ENCODE results near the gene MARK2. TPM values are rescaled to one million over a fixed set of nuclear protein-coding genes. Genes with fewer than 3 reads are reported as not detected.

Gene MARK2
- total RNA-seq, 1 experiment from 2014 or later: 5.6 TPM

DNA sequence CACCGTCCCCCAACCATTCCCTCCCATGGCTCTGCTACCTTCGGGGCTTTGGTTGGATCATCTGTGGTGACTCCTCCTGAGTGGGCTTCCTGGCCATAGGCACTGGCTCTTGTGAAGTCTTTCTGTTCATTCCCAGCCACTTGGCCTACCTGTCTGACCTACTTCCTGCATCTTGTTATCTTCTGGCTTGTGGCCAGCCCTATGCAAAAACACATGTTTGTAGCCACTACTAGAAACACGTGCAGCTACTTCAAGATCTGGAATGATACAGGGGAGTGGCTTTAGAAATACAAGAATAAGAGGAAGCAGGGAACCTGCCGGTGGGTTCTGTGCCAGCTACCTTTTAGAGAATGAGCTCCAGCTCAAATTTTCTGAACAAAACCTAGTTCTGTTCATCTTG, 57.2 kb downstream of the MARK2 start:
- DNase-seq (ENCODE audit: low read depth): no peak
- in situ Hi-C loops (cut with HindIII; ENCODE audit: low pct_unique_long_range_greater_than_20kb, low sequenced_read_pairs): no loop called here

DNA sequence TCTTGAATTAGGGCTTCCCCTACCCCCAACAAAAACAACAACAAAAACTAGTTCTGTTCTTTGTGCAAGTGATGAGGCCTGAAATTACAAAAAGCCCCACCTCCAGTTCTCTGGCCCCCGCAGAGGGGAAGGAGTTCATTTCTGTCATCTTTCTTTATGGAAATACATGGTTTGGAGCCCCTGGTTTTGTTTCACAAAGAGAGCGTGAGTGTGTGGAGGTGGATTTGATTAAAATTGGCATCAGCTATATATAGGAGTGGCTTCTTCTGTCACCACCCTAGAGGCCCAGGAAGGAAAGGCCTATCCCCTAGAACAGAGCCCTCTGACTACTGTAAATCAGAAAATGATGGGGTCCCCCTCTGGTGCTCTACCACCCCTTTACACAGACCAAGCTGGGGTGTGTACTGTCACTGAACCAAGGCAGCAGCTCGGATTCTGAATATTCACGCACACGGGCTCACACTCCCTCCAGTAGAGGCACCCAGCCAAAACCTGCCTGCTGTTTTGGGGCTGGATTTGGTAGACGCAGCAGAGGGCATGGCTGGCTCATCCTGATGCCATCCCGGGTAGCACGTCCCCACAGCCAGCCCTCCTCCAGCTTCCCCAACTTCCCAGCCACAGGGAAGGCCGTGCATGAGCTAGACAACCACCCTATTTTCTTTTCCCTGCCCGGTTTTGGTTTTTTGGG, 58.7 kb downstream of the MARK2 start:
- in situ Hi-C loops (cut with HindIII; ENCODE audit: low pct_unique_long_range_greater_than_20kb, low sequenced_read_pairs): no loop called here
- no peak for DNase-seq (ENCODE audit: low read depth)

DNA sequence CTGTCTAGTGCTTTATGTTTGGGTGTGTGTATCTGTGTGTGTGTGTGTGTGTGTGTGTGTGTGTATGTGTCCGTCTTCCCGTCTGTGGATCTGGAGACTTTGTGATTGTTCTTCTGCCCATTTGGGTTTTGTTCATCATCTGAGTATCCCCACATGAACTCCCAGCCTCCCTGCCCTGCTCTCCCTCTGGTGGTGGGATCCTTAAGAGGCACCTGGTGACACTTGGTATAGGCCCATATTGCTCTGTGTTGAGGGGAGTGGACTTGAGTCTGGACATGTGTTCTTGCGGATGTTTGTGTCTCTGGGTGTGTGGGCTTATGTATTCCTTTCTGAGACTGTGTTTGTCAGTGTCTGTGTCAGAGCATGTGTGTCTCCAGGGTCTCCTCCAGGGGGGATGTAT, 62.8 kb downstream of the MARK2 start:
- DNase-seq (ENCODE audit: low read depth): no peak
- in situ Hi-C loops (cut with HindIII; ENCODE audit: low pct_unique_long_range_greater_than_20kb, low sequenced_read_pairs): no loop called here

DNA sequence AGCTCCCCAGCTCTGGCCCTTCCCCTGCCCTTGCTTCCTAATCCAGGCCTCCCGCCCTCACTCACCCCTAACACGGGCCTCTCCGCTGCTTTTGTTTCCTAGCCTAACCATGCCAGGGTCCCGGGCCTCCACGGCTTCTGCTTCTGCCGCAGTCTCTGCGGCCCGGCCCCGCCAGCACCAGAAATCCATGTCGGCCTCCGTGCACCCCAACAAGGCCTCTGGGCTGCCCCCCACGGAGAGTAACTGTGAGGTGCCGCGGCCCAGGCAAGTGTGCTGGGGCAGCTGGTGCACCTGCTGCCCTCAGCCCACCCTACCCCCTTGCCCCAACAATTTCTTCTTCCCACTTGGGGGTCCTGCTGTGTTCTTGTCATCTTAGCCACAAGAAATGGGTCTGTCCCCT, 65.0 kb downstream of the MARK2 start:
- no peak for DNase-seq (ENCODE audit: low read depth)
- in situ Hi-C loops (cut with HindIII; ENCODE audit: low pct_unique_long_range_greater_than_20kb, low sequenced_read_pairs): no loop called here

DNA sequence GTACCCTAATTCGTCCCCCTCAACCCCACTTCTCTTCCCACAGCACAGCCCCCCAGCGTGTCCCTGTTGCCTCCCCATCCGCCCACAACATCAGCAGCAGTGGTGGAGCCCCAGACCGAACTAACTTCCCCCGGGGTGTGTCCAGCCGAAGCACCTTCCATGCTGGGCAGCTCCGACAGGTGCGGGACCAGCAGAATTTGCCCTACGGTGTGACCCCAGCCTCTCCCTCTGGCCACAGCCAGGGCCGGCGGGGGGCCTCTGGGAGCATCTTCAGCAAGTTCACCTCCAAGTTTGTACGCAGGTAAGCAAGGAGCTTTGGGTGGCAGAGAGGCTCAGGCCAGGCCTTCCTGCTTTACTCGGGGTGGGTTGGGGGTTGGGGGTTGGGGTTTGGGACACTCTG, 65.8 kb downstream of the MARK2 start:
- in situ Hi-C loops (cut with HindIII; ENCODE audit: low pct_unique_long_range_greater_than_20kb, low sequenced_read_pairs): no loop called here
- no peak for DNase-seq (ENCODE audit: low read depth)

DNA sequence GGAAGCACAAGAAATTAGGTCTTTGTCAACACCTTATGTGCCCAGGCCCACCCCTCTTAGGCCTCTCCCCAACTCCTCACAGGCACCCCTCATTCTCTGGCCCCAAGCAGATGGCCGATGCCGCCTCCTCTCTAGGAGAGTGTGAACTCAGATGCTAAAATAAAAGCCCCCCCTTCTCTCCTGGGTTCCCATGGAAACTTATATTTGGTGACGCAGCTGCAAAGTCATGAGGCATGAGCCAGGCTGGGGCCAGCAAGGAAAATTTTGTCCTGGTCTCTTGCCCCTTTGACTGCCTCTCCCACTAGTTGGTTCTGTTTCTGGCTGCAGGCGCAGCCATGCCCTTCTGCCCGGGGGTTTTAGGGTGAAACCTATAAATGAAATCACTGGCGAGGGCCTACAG, 66.3 kb downstream of the MARK2 start:
- no peak for DNase-seq (ENCODE audit: low read depth)
- in situ Hi-C loops (cut with HindIII; ENCODE audit: low pct_unique_long_range_greater_than_20kb, low sequenced_read_pairs): no loop called here

DNA sequence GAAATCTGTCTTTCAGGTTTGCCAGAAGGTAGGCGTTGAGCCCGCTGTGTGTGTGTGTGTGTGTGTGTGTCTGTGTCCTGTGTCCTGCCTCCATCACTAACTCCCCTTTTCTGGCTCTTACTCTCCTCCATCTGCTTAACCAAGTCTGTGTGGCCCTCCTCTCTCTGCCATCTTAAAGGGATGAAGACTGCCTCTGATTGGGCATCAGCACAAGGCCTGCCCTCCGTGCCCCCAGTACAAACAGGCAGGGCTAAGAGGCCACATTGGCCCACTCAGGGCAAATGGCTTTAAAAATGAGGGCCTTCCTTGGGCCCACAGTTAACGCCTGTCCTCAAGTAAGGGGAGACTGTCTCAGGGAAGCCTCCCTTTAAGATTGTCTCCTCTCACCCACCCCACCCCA, 67.2 kb downstream of the MARK2 start:
- in situ Hi-C loops (cut with HindIII; ENCODE audit: low pct_unique_long_range_greater_than_20kb, low sequenced_read_pairs): no loop called here
- DNase-seq (ENCODE audit: low read depth): no peak

DNA sequence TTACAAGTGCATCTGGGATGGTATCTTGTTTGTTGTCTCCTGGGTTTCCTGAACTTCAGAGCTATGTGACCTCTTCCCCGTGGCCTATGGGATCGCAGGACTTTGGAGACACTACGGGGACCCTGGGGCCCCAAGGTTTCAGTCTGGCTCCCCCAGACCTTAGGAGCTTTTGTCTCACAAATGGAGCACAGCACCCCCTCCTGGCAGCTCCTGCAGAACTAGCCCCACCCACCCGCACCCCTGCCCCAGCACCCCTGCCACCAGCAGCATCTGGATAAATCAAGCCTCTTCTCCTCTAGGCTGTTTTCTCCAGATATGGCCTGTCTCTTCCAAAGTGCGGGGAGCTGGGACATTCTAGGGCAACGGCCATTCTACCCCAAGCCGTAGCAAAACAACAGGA, 67.7 kb downstream of the MARK2 start:
- in situ Hi-C loops (cut with HindIII; ENCODE audit: low pct_unique_long_range_greater_than_20kb, low sequenced_read_pairs): no loop called here

DNA sequence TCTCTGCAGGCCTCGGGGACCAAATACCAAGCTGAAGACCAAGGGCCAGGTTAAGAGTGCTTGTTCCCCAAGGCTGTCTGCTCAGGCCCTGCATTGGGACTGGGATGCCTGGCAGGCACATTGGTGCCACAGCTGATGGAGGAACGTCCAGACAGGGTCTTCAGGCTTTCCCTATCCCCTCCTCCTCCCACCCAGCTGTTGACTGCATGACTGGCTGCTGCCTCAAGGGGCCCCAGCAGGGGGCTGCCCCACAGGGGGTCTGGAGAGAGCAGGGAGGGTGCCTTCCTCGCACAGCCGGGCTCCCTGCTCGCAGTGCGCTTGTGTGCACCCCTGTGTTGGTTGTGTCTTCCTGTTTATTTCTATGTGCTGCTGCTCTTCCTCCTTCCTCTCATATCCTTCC, 68.2 kb downstream of the MARK2 start:
- in situ Hi-C loops (cut with HindIII; ENCODE audit: low pct_unique_long_range_greater_than_20kb, low sequenced_read_pairs): no loop called here
- no peak for DNase-seq (ENCODE audit: low read depth)

More for the DNA sequence above, 67.7 kb downstream of the MARK2 start:
- DNase-seq (ENCODE audit: low read depth): no peak

DNA sequence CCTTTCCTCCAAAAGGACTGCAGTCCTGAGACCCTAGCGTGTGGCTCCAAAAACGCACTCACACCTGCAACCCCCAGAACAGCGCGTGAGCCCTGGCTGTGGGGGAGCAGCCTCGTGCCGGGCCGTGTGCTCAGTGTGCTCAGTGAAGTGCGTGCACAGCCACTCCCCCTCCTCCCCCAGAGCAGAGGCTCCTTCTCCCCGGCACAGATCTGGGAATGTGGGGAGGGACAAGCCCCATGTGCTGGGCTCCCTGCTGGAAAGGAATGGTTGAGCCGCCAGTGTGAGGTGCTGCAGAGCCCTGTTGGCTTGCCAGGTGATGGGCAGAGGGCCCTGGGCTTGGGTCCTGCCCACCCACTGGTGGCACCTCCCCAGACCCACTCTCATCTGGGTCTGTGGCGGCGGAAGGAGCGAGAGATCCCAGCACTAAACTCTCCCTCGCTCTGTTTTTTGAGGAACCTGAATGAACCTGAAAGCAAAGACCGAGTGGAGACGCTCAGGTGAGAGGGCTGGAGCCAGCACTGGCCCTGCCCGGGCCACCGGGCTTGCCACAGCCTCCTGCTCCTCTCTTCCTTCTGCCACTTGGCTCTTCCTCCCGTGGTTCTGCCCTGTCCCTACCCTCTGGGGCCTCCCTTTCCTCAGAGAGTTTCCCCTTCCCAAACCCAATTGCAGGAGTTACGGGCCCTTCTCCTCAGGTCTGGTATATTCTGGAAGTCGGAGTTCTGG, 69.1 kb downstream of the MARK2 start:
- in situ Hi-C loops (cut with HindIII; ENCODE audit: low pct_unique_long_range_greater_than_20kb, low sequenced_read_pairs): no loop called here
- DNase-seq (ENCODE audit: low read depth): no peak

DNA sequence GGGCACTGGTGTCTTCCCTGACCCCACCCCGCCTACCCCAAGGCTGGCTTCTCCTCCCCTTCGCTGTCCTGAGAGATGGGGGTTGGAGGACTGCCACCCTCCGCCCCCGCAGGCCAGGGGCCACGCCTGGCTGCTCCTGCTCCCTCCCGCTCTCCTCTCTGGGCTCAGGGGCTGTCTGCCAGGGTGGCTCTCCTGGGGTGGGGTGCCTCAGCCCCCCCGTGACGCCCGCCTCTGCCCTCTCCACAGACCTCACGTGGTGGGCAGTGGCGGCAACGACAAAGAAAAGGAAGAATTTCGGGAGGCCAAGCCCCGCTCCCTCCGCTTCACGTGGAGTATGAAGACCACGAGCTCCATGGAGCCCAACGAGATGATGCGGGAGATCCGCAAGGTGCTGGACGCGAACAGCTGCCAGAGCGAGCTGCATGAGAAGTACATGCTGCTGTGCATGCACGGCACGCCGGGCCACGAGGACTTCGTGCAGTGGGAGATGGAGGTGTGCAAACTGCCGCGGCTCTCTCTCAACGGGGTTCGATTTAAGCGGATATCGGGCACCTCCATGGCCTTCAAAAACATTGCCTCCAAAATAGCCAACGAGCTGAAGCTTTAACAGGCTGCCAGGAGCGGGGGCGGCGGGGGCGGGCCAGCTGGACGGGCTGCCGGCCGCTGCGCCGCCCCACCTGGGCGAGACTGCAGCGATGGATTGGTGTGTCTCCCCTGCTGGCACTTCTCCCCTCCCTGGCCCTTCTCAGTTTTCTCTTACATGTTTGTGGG, 69.9 kb downstream of the MARK2 start:
- no peak for DNase-seq (ENCODE audit: low read depth)
- in situ Hi-C loops (cut with HindIII; ENCODE audit: low pct_unique_long_range_greater_than_20kb, low sequenced_read_pairs): no loop called here

DNA sequence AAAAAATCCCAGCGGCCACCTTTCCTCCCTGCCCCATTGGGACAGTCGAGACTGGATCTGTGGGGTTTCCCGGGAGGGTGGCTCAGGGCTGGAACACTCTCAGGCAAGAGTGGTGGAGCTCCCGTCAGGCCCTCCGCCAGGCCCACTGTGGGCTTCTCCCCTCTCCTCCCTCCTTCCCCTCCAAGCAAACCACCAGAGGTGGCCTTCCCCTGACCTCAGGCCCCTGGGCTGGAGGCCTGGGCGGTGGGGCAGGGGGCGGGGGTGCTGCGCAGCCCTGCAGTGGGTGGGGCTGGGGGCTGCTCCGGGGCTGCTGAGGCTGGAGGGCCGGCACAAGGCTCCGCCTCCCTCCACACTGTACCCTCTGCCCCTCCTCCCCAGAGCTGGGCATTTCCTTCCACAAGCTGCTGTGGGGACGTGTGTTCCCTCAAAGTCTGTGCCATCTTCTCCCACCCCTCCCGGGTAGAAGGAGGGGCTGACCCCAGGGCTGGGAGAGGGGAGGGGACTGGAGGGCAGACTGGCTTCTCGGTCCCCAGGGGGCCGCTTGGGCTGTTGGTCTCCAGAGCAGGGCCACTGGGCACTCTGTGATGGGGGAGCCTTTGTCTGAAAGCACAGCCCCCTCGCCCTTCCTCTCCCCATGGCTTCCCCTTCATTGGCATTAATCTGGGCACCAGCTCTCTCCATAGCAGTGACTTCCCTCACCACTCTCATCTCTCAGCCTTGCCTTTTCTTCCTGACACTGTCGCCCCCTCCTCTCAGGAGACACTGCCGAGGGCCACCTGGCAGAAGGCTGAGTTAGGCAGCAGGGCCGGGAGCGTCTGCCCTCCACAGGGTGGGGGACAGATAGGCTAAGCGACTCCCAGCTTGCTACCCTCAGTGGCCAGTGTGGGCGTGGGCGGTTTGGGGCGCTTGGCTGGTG, 70.9 kb downstream of the MARK2 start:
- in situ Hi-C loops (cut with HindIII; ENCODE audit: low pct_unique_long_range_greater_than_20kb, low sequenced_read_pairs): no loop called here
- no peak for DNase-seq (ENCODE audit: low read depth)

DNA sequence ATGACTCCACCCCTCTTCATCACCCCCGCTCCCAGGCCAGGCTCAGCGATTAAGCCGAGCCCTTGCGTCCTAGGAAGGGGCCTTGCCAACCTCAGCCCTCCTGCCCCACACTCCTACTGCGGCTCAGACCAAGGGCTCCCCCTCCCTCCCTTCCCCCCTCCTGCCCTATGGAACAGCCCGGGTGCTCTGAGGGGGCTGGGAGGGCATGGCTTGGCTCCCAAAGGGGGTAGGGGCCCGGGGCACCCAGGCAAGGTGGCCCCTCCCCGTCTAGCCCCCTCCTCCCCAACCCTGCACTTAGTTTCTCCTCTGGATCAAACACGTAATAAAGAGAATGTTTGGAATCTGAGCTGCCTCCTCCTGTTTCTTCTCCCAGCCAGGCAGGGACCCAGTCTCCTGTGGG, 71.8 kb downstream of the MARK2 start:
- in situ Hi-C loops (cut with HindIII; ENCODE audit: low pct_unique_long_range_greater_than_20kb, low sequenced_read_pairs): no loop called here
- no peak for DNase-seq (ENCODE audit: low read depth)

DNA sequence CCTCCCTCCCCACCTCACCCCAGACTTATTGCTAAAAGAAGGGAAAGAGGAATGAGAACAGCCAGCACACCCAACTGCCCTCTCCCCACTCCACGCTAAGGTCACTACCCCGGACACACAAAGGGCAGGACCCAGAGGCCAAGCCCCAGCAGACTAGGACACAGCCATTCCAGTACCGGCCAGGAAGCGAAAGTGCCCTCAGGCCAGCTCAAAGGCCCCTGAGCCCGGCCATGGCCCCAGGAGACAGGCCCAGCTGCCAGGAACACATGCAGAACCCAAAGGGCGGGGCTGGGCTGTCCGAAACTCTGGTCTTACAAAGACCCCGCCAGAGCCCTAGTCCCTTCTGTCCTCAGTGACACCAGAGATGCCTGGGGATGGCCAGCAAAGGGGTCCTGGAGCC, 72.5 kb downstream of the MARK2 start:
- in situ Hi-C loops (cut with HindIII; ENCODE audit: low pct_unique_long_range_greater_than_20kb, low sequenced_read_pairs): no loop called here
- DNase-seq (ENCODE audit: low read depth): no peak

DNA sequence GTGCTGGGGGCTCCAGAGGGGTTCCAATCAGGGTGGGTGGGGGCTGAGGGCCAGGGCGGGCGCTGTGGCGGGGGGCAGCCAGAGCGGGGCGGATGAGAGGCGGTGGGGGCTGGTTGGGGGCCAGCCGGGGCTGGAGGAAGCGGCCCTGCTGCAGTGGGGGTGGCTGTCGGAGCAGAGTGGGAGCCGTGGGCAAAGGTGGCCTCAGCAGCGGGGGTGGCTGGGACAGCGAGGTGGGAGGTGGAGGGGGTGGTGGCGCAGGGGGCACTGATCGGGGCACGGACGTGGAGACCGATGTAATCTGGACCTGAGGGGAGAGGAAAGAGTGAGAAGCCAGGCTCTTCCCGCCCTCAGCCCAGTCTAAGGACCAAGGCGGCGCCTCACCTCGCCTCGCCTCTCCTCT, 73.0 kb downstream of the MARK2 start:
- DNase-seq (ENCODE audit: low read depth): no peak
- in situ Hi-C loops (cut with HindIII; ENCODE audit: low pct_unique_long_range_greater_than_20kb, low sequenced_read_pairs): no loop called here

DNA sequence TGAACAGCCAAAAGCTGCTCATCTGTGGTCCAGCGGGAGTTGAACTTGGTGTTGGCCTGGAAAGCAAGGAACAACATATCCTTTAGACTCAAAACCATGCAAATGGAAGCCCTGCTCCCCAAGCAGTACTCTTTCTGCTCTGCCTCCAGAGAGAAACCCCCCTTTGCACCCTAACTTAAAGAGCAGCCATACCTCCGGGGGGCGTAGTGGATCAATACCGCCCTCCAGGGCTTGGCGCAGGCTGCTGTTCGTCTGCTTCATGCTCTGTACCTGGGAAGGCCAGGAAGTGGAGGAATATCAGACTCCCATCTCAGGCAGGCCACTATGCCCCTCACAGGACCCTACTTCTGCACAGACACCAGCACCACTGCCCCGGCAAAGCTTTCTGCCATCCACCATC, 73.8 kb downstream of the MARK2 start:
- in situ Hi-C loops (cut with HindIII; ENCODE audit: low pct_unique_long_range_greater_than_20kb, low sequenced_read_pairs): no loop called here
- DNase-seq (ENCODE audit: low read depth): no peak

DNA sequence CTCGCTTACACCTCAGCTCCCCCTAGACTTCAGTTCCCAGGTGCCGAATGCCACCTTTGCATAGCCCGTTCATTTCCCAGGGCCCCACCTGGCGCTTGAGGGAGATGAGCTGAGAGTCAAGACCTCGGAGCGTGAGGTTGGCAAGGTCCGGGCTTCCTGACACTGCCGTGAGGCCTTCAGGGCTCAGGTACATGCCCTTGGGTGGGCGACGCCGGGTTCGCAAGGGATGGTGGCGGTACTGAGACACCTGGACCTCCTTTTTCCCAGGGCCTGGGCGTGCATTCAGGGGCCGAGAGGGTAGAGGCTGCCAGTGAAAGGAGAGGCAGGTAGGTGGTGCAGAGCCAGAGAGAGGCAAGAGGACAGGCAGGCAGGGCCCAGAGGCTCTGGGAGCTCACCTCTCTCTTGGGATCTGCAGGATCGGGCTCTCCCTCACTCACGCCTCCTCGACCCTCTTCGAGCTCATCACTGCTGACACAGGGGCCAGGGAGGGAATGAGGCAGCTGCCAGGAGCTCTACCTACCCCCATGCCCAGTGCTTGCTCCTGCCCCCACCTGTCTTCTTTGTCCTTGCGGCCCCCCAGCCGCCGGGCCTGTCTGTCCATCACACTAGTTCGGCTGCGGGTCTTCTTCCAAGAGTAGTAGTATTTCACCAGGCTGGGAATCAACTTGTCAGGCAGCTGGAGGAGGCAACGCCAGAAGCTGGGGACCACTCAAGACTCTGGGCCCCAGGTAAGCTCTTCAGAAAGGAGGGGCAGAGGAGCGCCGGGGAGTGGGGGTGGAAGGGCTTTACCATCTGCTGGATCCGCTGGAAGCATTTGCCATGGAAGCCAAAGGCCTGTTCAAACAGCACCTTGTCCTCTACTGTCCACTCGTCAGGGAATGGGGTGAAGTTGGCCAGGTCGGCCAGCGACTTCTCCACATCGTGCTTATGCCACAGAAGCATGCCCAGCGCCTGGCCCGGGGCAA, 75.2 kb downstream of the MARK2 start:
- in situ Hi-C loops (cut with HindIII; ENCODE audit: low pct_unique_long_range_greater_than_20kb, low sequenced_read_pairs): no loop called here
- no peak for DNase-seq (ENCODE audit: low read depth)
